ENCODE data around the gene ALPL.

DNA sequence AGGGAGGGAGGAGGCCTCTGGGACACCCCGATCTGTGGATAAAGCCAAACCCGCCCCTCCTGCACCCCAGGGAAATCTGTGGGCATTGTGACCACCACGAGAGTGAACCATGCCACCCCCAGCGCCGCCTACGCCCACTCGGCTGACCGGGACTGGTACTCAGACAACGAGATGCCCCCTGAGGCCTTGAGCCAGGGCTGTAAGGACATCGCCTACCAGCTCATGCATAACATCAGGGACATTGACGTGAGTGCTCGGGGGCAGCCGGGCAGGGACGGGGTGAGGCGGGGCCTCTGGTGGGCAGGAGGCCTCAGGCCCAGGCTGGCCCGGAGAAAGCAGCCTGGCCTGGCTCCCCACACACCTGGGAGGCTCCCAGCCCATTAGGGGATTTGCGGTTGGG, 54.7 kb downstream of the ALPL start:
- TF ChIP-seq POLR2AphosphoS5 (IDR thresholded peaks at IDR 0.05; ENCODE audit: low read depth, low read length) (no peak), TAF1 (IDR thresholded peaks at IDR 0.05; ENCODE audit: low read depth, low read length) (no peak)
